8988T (cell line): ENCODE results near the gene SFTPB.
"Not testable (repeated sequence)": the region's sequence is repeated elsewhere in the genome, so short reads cannot be mapped to it uniquely, and the experiment has no call there.

Experiments used
- DNase-seq: peaks from one replicate; pipeline ENCODE4 v3.0.0; 2011

Gene SFTPB

DNA sequence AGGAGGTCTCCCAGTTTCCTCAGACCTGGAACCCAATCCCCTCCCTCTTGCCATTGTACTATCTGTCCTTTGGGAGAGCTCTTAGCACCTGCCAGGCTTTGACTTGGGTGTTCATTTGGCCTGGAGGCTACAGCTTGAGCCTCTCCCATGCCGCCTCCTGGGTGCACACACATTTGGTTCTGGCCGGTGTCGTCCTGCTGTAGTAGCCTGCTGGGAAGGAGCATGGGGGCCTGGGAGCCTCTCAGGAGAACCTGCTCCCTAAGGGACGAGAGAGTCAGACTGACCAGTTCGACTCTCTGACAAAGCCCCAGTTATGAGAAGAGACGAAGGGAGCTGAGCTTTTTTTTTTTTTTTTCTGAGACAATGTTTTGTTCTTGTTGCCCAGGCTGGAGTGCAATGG, 7.4 kb upstream of the SFTPB start:
- no peak for DNase-seq

DNA sequence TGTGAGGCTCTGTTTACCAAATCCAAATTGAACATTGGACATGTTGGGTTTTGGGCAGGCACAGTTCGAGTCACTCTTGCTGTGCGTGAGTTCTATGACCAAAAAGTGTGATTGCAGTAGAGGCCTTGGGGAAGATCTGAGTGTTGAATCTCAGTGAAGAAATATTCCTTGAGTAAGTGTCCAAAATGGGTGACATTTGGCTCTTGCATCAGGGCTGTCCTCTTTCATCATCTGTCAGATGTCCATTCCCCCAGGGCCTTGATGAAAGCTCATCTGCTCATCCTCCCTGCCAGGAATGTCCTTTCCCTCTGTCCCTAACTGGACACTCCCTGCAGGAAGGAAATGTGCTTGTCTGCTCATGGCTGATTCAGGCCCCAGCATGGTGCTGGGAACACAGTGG, 6.4 kb upstream of the SFTPB start:
- DNase-seq = no peak

DNA sequence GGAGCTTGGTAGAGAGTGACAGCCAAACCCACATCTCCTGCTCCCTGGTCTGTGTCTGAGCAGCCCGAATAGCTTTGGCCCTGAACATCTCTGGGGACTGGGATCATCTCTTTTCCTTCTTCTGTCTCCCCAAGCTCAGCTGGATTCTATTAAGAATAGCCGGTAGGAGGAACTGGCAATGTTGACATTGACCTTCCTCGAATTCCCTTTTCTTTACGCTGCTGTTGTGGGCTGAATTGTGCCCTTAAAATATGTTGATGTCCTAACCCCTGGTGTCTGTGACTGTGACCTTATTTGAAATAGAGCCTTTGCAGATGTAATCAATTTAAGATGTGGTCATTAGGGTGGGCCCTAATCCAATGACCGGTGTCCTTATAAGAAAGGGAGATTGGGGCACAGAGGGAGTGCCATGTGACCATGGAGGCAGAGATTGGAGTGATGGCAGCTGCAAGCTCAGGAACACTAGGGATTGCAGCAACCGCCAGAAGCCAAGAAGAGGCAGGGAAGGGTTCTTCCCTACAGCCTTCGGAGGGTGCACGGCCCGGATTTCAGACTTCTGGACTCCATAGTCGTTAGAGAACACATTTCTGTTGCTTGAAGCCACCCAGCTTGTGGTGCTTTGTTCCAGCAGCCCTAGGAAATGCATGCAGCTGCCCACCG, 5.8 kb upstream of the SFTPB start:
- DNase-seq = no peak

- DNase-seq = no peak
Observed at GRCh38 chr2:85672456-85672855, 4.5 kb upstream of the SFTPB start.

DNA sequence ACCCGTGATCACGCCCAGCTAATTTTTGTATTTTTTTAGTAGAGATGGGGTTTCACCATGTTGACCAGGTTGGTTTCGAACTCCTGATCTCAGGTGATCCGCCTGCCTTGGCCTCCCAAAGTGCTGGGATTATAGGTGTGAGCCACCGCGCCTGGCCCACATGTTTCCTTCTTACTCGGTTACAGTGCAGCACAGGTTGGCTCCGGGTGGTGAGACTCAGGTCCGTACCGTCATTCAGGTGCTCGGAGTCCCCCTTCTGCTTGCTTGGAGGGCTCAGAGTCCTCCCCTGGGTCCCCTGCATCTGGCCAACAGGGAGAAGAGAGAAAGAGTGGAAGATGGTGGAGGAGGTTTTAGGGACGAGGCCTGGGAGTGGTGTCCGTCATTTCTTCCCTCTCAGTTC, 2.4 kb upstream of the SFTPB start:
- not testable (repeated sequence) for DNase-seq

DNA sequence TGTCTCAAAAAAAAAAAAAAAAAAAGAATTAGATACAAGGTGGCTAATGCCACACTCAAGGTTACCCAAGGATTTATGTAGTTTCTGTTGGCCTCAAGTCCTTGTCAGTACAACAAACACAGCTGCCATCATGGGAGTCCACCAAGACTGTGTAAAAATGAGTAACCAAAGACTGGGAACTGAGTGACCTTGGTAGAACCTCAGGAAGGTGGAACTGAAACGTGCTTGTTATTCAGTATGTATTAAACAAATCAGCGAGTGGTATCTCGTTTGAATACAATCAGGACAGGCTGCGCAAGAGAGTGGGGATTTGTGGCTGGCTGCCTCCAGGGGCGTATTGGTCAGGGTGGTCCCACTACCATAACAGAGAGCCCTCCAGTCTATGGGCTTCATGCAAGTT, 1.6 kb upstream of the SFTPB start:
- no peak for DNase-seq

DNA sequence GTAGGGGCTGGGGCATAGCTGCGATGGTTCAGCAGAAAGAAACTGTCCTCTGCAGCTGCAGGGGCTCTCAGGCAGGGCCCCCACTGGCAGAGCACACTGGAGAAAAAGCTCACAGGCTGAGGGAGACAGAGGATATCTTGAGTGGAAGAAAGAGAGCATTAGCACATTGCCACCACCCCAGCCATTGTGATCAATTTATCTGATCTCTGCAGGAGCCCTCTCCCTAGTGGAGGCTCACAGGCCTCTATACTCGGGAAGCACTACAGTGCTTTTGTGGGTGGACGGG, 801 bp upstream of the SFTPB start:
- DNase-seq = no peak

DNA sequence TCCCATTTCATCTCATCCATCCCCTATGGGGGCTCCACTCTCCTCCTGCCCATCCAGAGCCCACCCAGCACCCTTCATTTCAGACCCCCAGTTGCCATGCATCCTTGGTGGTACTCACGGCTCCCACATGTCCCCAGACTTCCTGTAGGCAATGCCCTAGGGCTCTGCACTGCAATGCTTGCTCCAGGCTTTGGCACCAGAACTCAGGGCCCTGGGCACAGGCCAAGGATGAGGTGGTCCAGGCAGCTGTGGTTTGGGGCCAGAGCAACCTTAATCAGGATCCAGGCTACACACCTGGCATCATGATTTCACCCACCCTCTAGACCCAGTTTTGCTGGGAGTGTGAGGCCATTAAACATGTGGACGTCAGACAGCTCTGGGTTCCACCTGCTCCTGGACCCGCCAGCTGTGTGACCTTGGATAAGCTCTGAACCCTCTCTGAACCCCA, 414 bp downstream of the SFTPB start:
- DNase-seq = no peak

DNA sequence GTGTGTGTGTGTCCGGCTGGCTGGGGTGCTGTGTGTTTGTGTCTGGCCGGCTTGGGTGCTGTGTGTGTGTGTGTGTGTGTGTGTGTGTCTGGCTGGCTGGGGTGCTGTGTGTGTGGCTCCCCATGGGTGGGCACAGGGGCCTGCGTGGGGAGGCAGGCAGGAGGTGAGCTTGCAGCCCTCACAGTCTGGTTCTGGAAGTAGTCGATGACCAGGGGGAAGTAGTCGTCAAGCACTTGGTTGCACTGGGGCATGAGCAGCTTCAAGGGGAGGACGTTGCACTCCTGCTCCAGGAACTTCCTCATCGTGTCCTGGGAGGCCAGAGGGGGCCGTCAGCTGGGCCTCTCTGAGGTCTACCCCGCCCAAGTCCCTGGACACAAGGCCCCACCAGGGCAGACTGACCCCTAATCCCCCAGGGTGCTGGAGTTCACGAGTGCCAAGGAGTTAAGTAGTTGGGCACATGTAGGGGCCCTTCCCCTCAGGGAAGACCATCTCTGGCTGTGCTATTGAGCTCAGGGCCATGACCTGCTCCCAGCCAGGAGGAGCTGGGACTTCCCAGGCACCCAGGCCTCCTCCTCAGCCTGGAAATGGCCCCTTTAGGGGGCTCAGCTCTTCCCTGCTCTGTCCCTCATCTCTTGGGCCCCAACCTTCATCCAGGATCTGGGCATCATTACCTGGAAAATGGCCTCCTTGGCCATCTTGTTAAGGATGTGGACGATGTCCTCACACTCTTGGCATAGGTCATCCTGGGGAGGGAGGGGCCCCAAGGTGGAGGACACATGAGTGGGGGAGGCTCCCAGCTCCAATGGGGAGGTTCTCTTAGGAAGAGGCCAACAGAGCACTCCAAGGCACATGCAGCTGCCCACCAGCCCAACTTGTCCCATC, 1.3 kb downstream of the SFTPB start:
- DNase-seq = no peak

DNA sequence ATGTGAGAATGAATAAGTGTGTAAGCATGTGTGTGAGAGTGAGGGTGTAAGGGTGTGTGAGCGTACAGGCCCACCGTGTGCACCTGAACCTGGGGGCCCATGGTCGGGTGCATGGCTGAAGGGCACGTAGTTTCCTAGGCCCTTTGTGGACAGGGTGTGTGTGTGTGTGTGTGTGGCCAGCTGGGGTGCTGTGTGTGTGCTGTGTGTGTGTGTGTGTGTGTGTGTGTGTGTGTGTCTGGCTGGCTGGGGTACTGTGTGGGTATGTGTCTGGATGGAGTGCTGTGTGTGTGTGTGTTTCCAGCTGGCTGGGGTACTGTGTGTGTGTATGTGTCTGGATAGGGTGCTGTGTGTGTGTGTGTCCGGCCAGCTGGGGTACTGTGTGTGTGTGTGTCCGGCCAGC, 2.0 kb downstream of the SFTPB start:
- DNase-seq = no peak

- no peak for DNase-seq
Observed at GRCh38 chr2:85665264-85665937, 2.6 kb downstream of the SFTPB start.

GRCh38 chr2:85663594-85664565, 4.1 kb downstream of the SFTPB start:
- no peak for DNase-seq

GRCh38 chr2:85662899-85663593, 5.0 kb downstream of the SFTPB start:
- no peak for DNase-seq

GRCh38 chr2:85661139-85661858, 6.7 kb downstream of the SFTPB start:
- DNase-seq = no peak

DNA sequence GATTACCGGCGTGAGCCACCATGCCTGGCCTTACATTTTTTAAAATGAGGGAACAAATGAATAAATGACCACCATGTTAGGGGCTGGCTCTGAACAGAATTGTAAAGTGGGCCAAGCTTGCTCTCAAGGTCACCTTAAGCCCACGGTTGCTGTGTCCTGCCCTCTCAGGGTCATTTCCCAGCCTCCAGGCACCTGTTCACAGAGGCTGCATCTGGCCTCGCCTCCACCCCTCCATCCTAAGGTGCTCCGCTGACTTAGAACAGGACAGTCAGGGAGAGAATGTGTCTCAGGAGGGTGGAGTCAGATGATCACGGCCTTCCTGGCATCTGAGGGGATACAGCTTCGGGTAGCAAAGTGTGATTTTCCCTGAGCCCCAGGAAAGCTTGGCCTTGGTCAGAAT, 7.3 kb downstream of the SFTPB start:
- no peak for DNase-seq

DNA sequence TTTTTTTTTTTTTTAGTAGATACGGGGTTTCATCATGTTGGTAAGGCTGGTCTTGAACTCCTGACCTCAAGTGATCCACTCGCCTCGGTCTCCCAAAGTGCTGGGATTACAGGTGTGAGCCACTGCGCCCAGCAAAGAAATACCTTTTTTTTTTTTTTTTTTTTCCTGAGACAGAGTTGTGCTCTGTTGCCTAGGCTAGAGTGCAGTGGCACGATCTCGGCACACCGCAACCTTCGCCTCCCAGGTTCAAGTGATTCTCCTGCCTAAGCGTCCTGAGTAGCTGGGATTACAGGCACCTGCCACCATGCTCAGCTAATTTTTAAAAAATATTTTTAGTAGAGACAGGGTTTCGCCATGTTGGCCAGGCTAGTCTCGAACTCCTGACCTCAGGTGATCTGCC, 7.7 kb downstream of the SFTPB start:
- not testable (repeated sequence) for DNase-seq

- no peak for DNase-seq
Observed at GRCh38 chr2:85659324-85659981, 8.5 kb downstream of the SFTPB start.

DNA sequence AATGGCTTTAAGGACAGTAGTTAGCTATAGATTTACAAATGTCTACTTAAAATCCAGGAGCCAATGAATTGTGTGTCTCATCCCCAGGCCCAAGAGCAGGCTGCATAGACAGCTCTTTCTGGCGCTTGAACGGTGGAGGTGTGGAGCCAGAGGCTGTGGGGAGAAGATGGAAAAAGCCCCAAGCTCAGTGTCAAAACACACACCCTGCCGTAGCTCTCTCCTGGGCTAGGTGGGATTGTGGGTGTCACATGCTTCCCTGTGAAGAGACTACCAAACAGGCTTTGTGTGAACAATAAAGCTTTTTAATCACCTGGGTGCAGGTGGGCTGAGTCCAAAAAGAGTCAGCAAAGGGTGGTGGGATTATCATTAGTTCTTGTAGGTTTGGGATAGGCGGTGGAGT, 10.6 kb downstream of the SFTPB start:
- DNase-seq = not testable (repeated sequence)

- DNase-seq = no peak
Observed at GRCh38 chr2:85656468-85656867, 11.5 kb downstream of the SFTPB start.

DNA sequence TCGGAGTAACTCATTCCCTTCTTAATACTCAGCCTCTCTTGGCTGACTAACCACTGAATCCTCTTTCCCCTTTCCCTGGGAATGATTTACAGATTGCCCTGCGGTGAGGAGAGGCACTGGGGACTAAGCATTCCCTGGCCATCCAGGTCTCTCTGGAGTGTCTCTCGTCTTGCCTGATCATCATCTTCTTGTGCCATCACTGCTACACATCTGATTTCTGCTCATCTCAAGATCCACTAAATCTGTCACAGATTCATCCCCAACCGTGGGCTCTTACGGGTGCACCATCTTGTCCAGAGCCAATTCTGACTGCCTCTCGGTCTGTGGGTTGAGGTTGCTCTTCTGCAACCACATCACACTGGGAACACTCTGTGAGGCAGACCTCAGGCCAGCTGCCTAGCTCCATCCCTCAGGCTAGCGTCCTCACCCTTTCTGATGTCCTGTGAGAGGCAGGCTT, 12.0 kb downstream of the SFTPB start:
- DNase-seq = no peak

GRCh38 chr2:85653996-85654395, 14.0 kb downstream of the SFTPB start:
- DNase-seq = no peak
